ENCODE results near the gene B4GALT5.
A peak's percentile ranks its signal among the peaks of the same experiment; 100 is the strongest.
"Not testable (repeated sequence)": the region's sequence is repeated elsewhere in the genome, so short reads cannot be mapped to it uniquely, and the experiment has no call there.

Gene B4GALT5

GRCh38 chr20:49628280-49628679, 85.4 kb downstream of the B4GALT5 start:
- DNase-seq (ENCODE audit: low read depth): peak; percentile 29

- DNase-seq (ENCODE audit: low read depth): no peak
Observed at GRCh38 chr20:49627329-49627761, 86.3 kb downstream of the B4GALT5 start.

- DNase-seq (ENCODE audit: low read depth): not testable (repeated sequence)
Observed at GRCh38 chr20:49624988-49625387, 88.7 kb downstream of the B4GALT5 start.

- no peak for DNase-seq (ENCODE audit: low read depth)
Observed at GRCh38 chr20:49624317-49624716, 89.4 kb downstream of the B4GALT5 start.

- no peak for DNase-seq (ENCODE audit: low read depth)
Observed at GRCh38 chr20:49622243-49622642, 91.4 kb downstream of the B4GALT5 start.

- no peak for DNase-seq (ENCODE audit: low read depth)
Observed at GRCh38 chr20:49620364-49621240, 93.1 kb downstream of the B4GALT5 start.

- DNase-seq (ENCODE audit: low read depth): no peak
Observed at GRCh38 chr20:49619113-49620048, 94.3 kb downstream of the B4GALT5 start.

GRCh38 chr20:49618289-49618688, 95.4 kb downstream of the B4GALT5 start:
- DNase-seq (ENCODE audit: low read depth): no peak

- DNase-seq (ENCODE audit: low read depth): not testable (repeated sequence)
Observed at GRCh38 chr20:49617394-49617793, 96.3 kb downstream of the B4GALT5 start.

- no peak for DNase-seq (ENCODE audit: low read depth)
Observed at GRCh38 chr20:49616154-49617007, 97.3 kb downstream of the B4GALT5 start.

GRCh38 chr20:49615401-49616153, 98.1 kb downstream of the B4GALT5 start:
- peak; percentile 45 for DNase-seq (ENCODE audit: low read depth)

- not testable (repeated sequence) for DNase-seq (ENCODE audit: low read depth)
Observed at GRCh38 chr20:49615051-49615400, 98.7 kb downstream of the B4GALT5 start.

GRCh38 chr20:49614338-49615050, 99.2 kb downstream of the B4GALT5 start:
- no peak for DNase-seq (ENCODE audit: low read depth)

- no peak for DNase-seq (ENCODE audit: low read depth)
Observed at GRCh38 chr20:49612127-49612738, 101.4 kb downstream of the B4GALT5 start.

GRCh38 chr20:49611539-49612126, 102.0 kb downstream of the B4GALT5 start:
- not testable (repeated sequence) for DNase-seq (ENCODE audit: low read depth)

- DNase-seq (ENCODE audit: low read depth): peak; percentile 80
Observed at GRCh38 chr20:49610691-49611538, 102.8 kb downstream of the B4GALT5 start.

- DNase-seq (ENCODE audit: low read depth): peak; percentile 67
Observed at GRCh38 chr20:49608752-49609670, 104.7 kb downstream of the B4GALT5 start.

Measured in ELR (cell line).